GM12878 (cell line): Measurements from ENCODE around the gene NOC2L. TPM values are rescaled to one million over a fixed set of nuclear protein-coding genes. Genes with fewer than 3 reads are reported as not detected.

Source experiments
- ATAC-seq: fragments of 200-7000 bp; cut with Tn5 transposase; 3 replicates; pipeline ENCODE4 v1.9.1; 2020; ENCODE audit warnings: mild to moderate bottlenecking, moderate library complexity
- BruUV-seq: library from RNA; stranded (reverse); fragments of 400-500 nt; replicated peaks from 2 replicates; lab custom pipeline; 2021; lab: Mats Ljungman, UMichigan
- CTCF ChIA-PET: fragments of 300-600 bp; sonication (Branson Sonifier 250); formaldehyde crosslinking; extraction: SDS; loops from one replicate; lab custom pipeline; 2021; ENCODE audit warnings: inconsistent platforms; lab: Yijun Ruan, JAX
- POLR2A ChIA-PET: fragments of 350-600 bp; formaldehyde crosslinking; extraction: SDS; loops from one replicate; lab custom pipeline; 2021; ENCODE audit warnings: inconsistent platforms; lab: Charles Lee
- RAD21 ChIA-PET: fragments of 300-600 bp; sonication (Branson Sonifier 250); formaldehyde crosslinking; loops from one replicate; lab custom pipeline; 2023; ENCODE audit warnings: antibody characterized with exemption; ENCODE audit not compliant: unreplicated experiment; lab: Charles Lee
- SMC1A ChIA-PET: fragments of 300-600 bp; sonication (Branson Sonifier 250); formaldehyde crosslinking; loops from one replicate; lab custom pipeline; 2023; ENCODE audit not compliant: unreplicated experiment, uncharacterized antibody; lab: Charles Lee
- DNase-seq: peaks from one replicate; pipeline ENCODE4 v3.0.0-alpha.2; 2011; ENCODE audit warnings: low read depth, low spot score
- FAIRE-seq: peaks from 3 replicates; lab custom pipeline; 2011; peaks lifted over from hg19 to GRCh38; lab: Jason Lieb, UNC
- H2AFZ ChIP-seq: 2 replicates; pipeline ENCODE4 v1.6.0; 2011; ENCODE audit warnings: low read depth, low read length, control low read depth; ENCODE audit not compliant: control insufficient read depth
- H3K27ac ChIP-seq: 2 replicates; pipeline ENCODE4 v1.5.1; 2011; ENCODE audit warnings: control low read depth; ENCODE audit not compliant: control insufficient read depth, insufficient read depth
- H3K27me3 ChIP-seq, 2 experiments: replicated peaks in 1 of 2; 2 replicates each; pipeline versions ENCODE4 v1.6.0 to v1.6.1; 2011; ENCODE audit warnings: low read length in 1 of 2; ENCODE audit not compliant: control insufficient read depth in 2 of 2, insufficient read depth in 2 of 2
- H3K36me3 ChIP-seq, 2 experiments: 2 replicates each; pipeline ENCODE4 v1.5.1; 2011; ENCODE audit warnings: low read length in 1 of 2; ENCODE audit not compliant: control insufficient read depth in 2 of 2, insufficient read depth in 2 of 2
- H3K4me1 ChIP-seq: 2 replicates; pipeline ENCODE4 v1.6.1; 2011; ENCODE audit warnings: mild to moderate bottlenecking, low read length, moderate library complexity, mixed read lengths; ENCODE audit not compliant: control insufficient read depth, insufficient read depth
- H3K4me2 ChIP-seq: 2 replicates; pipeline ENCODE4 v1.6.0; 2011; ENCODE audit warnings: control low read depth; ENCODE audit not compliant: control insufficient read depth, insufficient read depth
- H3K4me3 ChIP-seq: fragments of 200-600 bp; sonication (generic); 2 replicates; pipeline ENCODE4 v1.5.1; 2016
- H3K79me2 ChIP-seq: 2 replicates; pipeline ENCODE4 v1.6.0; 2011; ENCODE audit warnings: low read length; ENCODE audit not compliant: control insufficient read depth, insufficient read depth
- H3K9ac ChIP-seq: 2 replicates; pipeline ENCODE4 v1.8.0; 2011; ENCODE audit warnings: low read length, control low read depth, mixed read lengths; ENCODE audit not compliant: control insufficient read depth, insufficient read depth
- H3K9me3 ChIP-seq: replicated peaks from 3 replicates; pipeline ENCODE4 v1.5.1; 2011; ENCODE audit warnings: mild to moderate bottlenecking, low read length; ENCODE audit not compliant: control insufficient read depth, insufficient read depth
- H4K20me1 ChIP-seq: 2 replicates; pipeline ENCODE4 v1.6.0; 2011; ENCODE audit not compliant: control insufficient read depth, insufficient read depth
- BACH1 ChIP-seq: fragments of 450-650 bp; IDR thresholded peaks from 2 replicates; pipeline ENCODE4 v1.6.1; 2017; ENCODE audit warnings: mild to moderate bottlenecking, borderline replicate concordance
- BMI1 ChIP-seq: fragments of 450-650 bp; IDR thresholded peaks from 2 replicates; pipeline ENCODE4 v1.6.1; 2016; ENCODE audit warnings: mild to moderate bottlenecking, moderate library complexity, borderline replicate concordance
- EGR1 ChIP-seq, 2 experiments: IDR thresholded peaks; 1 replicate in 1 of 2; 2 replicates in 1 of 2; pipeline ENCODE4 v1.6.1; 2011 to 2012; ENCODE audit warnings: low read depth in 2 of 2, low read length in 2 of 2, borderline replicate concordance in 1 of 2, mild to moderate bottlenecking in 1 of 2, moderate library complexity in 1 of 2
- EP300 ChIP-seq, 2 experiments: fragments of 150-350 bp in 1 of 2; IDR thresholded peaks; 2 replicates each; pipeline ENCODE4 v1.6.1; 2011 to 2012; ENCODE audit warnings: low read depth in 2 of 2, low read length in 2 of 2, borderline replicate concordance in 1 of 2, improper control_type of control experiment in 1 of 2, inconsistent platforms in 1 of 2; ENCODE audit not compliant: control insufficient read depth in 1 of 2
- FOXK2 ChIP-seq: fragments of 450-650 bp; IDR thresholded peaks from 2 replicates; pipeline ENCODE4 v1.6.1; 2017; ENCODE audit warnings: mild to moderate bottlenecking, moderate library complexity
- IKZF2 ChIP-seq, 2 experiments: fragments of 450-650 bp; IDR thresholded peaks; 2 replicates each; pipeline ENCODE4 v1.6.1; 2017; ENCODE audit warnings: mild to moderate bottlenecking in 2 of 2, moderate library complexity in 2 of 2
- IRF4 ChIP-seq: IDR thresholded peaks from 2 replicates; pipeline ENCODE4 v1.6.1; 2011; ENCODE audit warnings: low read depth, low read length
- LARP7 ChIP-seq: fragments of 450-650 bp; IDR thresholded peaks from 2 replicates; pipeline ENCODE4 v1.6.1; 2017; ENCODE audit warnings: mild to moderate bottlenecking
- MTA2 ChIP-seq: fragments of 450-650 bp; IDR thresholded peaks from 2 replicates; pipeline ENCODE4 v1.6.1; 2016; ENCODE audit warnings: low read depth, mild to moderate bottlenecking, moderate library complexity
- MYC ChIP-seq: IDR thresholded peaks from 2 replicates; pipeline ENCODE4 v1.6.1; 2011; ENCODE audit warnings: mild to moderate bottlenecking, low read length, moderate library complexity, inconsistent platforms; ENCODE audit not compliant: insufficient read depth, insufficient replicate concordance, insufficient read length, severe bottlenecking
- NFIC ChIP-seq: IDR thresholded peaks from 2 replicates; pipeline ENCODE4 v1.6.1; 2012; ENCODE audit warnings: low read depth, mild to moderate bottlenecking, inconsistent platforms, low read length, moderate library complexity
- SRF ChIP-seq, 2 experiments: IDR thresholded peaks; 2 replicates each; pipeline ENCODE4 v1.6.1; 2011; ENCODE audit warnings: low read depth in 2 of 2, low read length in 2 of 2, mild to moderate bottlenecking in 1 of 2, moderate library complexity in 1 of 2
- YY1 ChIP-seq: IDR thresholded peaks from 2 replicates; pipeline ENCODE4 v1.6.1; 2011; ENCODE audit warnings: low read depth, mild to moderate bottlenecking, low read length
- WGBS: methylation state at CpG from one replicate; pipeline ENCODE4 v1.1.6; 2016; ENCODE audit warnings: low lambda C conversion rate; ENCODE audit not compliant: insufficient replicate concordance, insufficient coverage; ENCODE audit errors: missing lambda C conversion rate; 5-methylcytosine and 5-hydroxymethylcytosine counted together
- in situ Hi-C: fragments of 300-500 bp; cut with MboI; formaldehyde crosslinking; loops from 9 replicates; pipeline ENCODE4 v1.14.3; 2018; ENCODE audit warnings: mixed read lengths
- intact Hi-C: fragments of 100-400 bp; cut with micrococcal nuclease; formaldehyde crosslinking; loops from one replicate; pipeline ENCODE4 v1.14.2; 2022; ENCODE audit not compliant: unreplicated experiment
- polyA plus RNA-seq, 11 experiments: library from polyadenylated mRNA; depleted of rRNA in 4 of 11; unstranded in 6 of 11; stranded (reverse) in 5 of 11; fragments of >200 nt; fragmentation: Nextera tagmentation in 4 of 11; fragmentation: Illumina TruSeq in 1 of 11; extraction: Ambion mirVana in 4 of 11; extraction: Trizol in 1 of 11; gene quantifications; 1 replicate in 1 of 11; 2 replicates in 10 of 11; pipeline versions ENCODE4 v1.2.1 to v1.2.3, GENCODE V29; 2011 to 2016; ENCODE audit warnings: inconsistent platforms in 2 of 11, missing spikeins in 2 of 11, low read depth in 1 of 11
- total RNA-seq, 4 experiments: library from RNA; depleted of rRNA in 3 of 4; stranded (reverse); fragments of >200 nt in 3 of 4; fragmentation: Illumina TruSeq in 1 of 4; extraction: Trizol in 1 of 4; gene quantifications; 2 replicates each; pipeline versions ENCODE4 v1.2.1 to v1.2.3, GENCODE V29; 2013 to 2021
- TF ChIP-seq, protein P1 (sequence below): fragments of 450-650 bp; formaldehyde crosslinking; IDR thresholded peaks from 2 replicates; pipeline ENCODE4 v1.5.0; 2022; ENCODE audit warnings: mild to moderate bottlenecking, missing genetic modification characterization
- TF ChIP-seq, protein P2 (sequence below): IDR thresholded peaks from 2 replicates; pipeline ENCODE4 v1.6.1; 2011; ENCODE audit warnings: borderline replicate concordance, low read depth, mild to moderate bottlenecking, moderate library complexity, mixed read lengths, low read length; ENCODE audit not compliant: insufficient read depth; ENCODE audit errors: extremely low read length
- TF ChIP-seq, protein P3 (sequence below): IDR thresholded peaks from 2 replicates; pipeline ENCODE4 v1.6.1; 2012; ENCODE audit warnings: low read depth, low read length, improper control_type of control experiment
- TF ChIP-seq, protein P4 (sequence below): IDR thresholded peaks from 2 replicates; pipeline ENCODE4 v1.6.1; 2012; ENCODE audit warnings: low read depth, low read length, improper control_type of control experiment
- TF ChIP-seq, protein P5 (sequence below): IDR thresholded peaks from 2 replicates; pipeline ENCODE4 v1.6.1; 2011; ENCODE audit warnings: low read depth, mild to moderate bottlenecking, low read length, moderate library complexity, borderline replicate concordance; ENCODE audit errors: extremely low read depth

NOC2L gene
- total and polyA plus RNA-seq, 10 of the 15 experiments (the other 5 are each of a cell fraction or from before 2014, with no cell fraction given), result 1.3 to 171 (median 64.3) TPM

DNA sequence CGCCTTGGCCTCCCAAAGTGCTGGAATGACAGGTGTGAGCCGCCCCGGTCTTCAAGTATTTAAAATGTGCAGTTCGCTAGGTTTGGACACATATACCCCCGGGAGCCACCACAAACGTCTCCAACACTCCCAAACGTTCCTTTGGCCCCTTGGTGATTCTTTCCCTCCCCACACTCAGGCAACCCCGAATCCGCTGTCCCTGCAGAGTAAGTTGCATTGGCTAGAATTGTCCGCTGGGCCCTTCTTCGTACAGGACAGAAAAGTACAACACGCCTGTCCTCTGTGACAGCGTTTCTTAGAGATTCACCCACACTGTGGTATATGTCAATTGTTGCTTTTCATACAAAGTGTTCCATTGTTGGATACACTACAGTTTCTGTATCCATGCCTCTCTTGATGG lies 26.1 kb upstream of the NOC2L start:
- H3K27me3 ChIP-seq, result no peaks in the 10 kb centered on the region
- ChIA-PET SMC1A (interaction anchor here (0.8 to 2.7 kb wide), 11 partner anchors 16 to 387 kb away, joined by 3 to 13 read pairs (median 4); partner anchors contain the start of gene ISG15), POLR2A (interaction anchor here (0.6 to 1.0 kb wide), 3 partner anchors 10 to 28 kb away, joined by 3 to 7 read pairs (median 3); partner anchors contain the start of gene ISG15), CTCF (interaction anchor here (0.6 to 8.0 kb wide), 18 partner anchors 8 to 387 kb away, joined by 3 to 71 read pairs (median 6); partner anchors contain the start of genes ISG15 and NOC2L), RAD21 (interaction anchor here (0.7 to 2.4 kb wide), 13 partner anchors 7 to 307 kb away, joined by 3 to 19 read pairs (median 3); partner anchors contain the start of genes AGRN and ISG15)
- no peaks in the 10 kb centered on the region; the same call in 2 of the 3 replicates for H3K9me3 ChIP-seq
- no peaks in the 10 kb centered on the region for H3K36me3 ChIP-seq
- H2AFZ ChIP-seq, result no peak overlapping the region
- H3K4me3 ChIP-seq, result no peak overlapping the region
- no TSS peak for BruUV-seq
- no peak overlapping the region for H3K27ac ChIP-seq
- FAIRE-seq (no peak), ATAC-seq (no peak), DNase-seq (no peak)
- H3K4me1 ChIP-seq, result no peaks in the 10 kb centered on the region
- no peaks in the 10 kb centered on the region for H3K79me2 ChIP-seq
- in situ Hi-C loops (no loop called here), intact Hi-C loops (loop anchor here (2.0 kb wide), 1 partner anchor 308 kb away; no protein-coding TSS in a partner anchor)
- no peaks in the 10 kb centered on the region for H4K20me1 ChIP-seq
- WGBS, result 50% methylated on average over 13 of the region's 13 CpGs
- H3K4me2 ChIP-seq, result no peak overlapping the region
- H3K9ac ChIP-seq, result no peak overlapping the region
- TF ChIP-seq, protein P1, sequence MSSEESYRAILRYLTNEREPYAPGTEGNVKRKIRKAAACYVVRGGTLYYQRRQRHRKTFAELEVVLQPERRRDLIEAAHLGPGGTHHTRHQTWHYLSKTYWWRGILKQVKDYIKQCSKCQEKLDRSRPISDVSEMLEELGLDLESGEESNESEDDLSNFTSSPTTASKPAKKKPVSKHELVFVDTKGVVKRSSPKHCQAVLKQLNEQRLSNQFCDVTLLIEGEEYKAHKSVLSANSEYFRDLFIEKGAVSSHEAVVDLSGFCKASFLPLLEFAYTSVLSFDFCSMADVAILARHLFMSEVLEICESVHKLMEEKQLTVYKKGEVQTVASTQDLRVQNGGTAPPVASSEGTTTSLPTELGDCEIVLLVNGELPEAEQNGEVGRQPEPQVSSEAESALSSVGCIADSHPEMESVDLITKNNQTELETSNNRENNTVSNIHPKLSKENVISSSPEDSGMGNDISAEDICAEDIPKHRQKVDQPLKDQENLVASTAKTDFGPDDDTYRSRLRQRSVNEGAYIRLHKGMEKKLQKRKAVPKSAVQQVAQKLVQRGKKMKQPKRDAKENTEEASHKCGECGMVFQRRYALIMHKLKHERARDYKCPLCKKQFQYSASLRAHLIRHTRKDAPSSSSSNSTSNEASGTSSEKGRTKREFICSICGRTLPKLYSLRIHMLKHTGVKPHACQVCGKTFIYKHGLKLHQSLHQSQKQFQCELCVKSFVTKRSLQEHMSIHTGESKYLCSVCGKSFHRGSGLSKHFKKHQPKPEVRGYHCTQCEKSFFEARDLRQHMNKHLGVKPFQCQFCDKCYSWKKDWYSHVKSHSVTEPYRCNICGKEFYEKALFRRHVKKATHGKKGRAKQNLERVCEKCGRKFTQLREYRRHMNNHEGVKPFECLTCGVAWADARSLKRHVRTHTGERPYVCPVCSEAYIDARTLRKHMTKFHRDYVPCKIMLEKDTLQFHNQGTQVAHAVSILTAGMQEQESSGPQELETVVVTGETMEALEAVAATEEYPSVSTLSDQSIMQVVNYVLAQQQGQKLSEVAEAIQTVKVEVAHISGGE (CRISPR knock-in tag), result no peak
- no peak for TF ChIP-seq NFIC
- no peak for TF ChIP-seq BACH1
- TF ChIP-seq YY1, result no peak
- no peak for TF ChIP-seq BMI1
- TF ChIP-seq EGR1 (IDR thresholded peaks at IDR 0.05; ENCODE audit: borderline replicate concordance in 1 of 2, low read depth in 2 of 2, low read length in 2 of 2), result no peak
- no peak for TF ChIP-seq EP300 (IDR thresholded peaks at IDR 0.05; ENCODE audit: borderline replicate concordance in 1 of 2, control insufficient read depth in 1 of 2, low read depth in 2 of 2, low read length in 2 of 2)
- TF ChIP-seq, protein P2, sequence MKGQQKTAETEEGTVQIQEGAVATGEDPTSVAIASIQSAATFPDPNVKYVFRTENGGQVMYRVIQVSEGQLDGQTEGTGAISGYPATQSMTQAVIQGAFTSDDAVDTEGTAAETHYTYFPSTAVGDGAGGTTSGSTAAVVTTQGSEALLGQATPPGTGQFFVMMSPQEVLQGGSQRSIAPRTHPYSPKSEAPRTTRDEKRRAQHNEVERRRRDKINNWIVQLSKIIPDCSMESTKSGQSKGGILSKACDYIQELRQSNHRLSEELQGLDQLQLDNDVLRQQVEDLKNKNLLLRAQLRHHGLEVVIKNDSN, result no peak
- no peak for TF ChIP-seq SRF (IDR thresholded peaks at IDR 0.05; ENCODE audit: low read depth in 2 of 2, low read length in 2 of 2)
- TF ChIP-seq, protein P3, sequence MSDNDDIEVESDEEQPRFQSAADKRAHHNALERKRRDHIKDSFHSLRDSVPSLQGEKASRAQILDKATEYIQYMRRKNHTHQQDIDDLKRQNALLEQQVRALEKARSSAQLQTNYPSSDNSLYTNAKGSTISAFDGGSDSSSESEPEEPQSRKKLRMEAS, result no peak
- no peak for TF ChIP-seq IRF4
- TF ChIP-seq IKZF2 (IDR thresholded peaks at IDR 0.05), result no peak
- TF ChIP-seq MTA2, result no peak
- TF ChIP-seq, protein P4, sequence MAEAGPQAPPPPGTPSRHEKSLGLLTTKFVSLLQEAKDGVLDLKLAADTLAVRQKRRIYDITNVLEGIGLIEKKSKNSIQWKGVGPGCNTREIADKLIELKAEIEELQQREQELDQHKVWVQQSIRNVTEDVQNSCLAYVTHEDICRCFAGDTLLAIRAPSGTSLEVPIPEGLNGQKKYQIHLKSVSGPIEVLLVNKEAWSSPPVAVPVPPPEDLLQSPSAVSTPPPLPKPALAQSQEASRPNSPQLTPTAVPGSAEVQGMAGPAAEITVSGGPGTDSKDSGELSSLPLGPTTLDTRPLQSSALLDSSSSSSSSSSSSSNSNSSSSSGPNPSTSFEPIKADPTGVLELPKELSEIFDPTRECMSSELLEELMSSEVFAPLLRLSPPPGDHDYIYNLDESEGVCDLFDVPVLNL, result no peak
- TF ChIP-seq MYC, result no peak
- TF ChIP-seq LARP7, result no peak
- TF ChIP-seq, protein P5, sequence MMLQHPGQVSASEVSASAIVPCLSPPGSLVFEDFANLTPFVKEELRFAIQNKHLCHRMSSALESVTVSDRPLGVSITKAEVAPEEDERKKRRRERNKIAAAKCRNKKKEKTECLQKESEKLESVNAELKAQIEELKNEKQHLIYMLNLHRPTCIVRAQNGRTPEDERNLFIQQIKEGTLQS, result no peak
- no peak for TF ChIP-seq FOXK2
